HG03095 (cell line): Measurements from ENCODE around the gene EIF4G3.
A peak's percentile ranks its signal among the peaks of the same experiment; 100 is the strongest.

Source experiments
- ATAC-seq: cut with Tn5 transposase; IDR thresholded peaks from one replicate; pipeline ENCODE4 v1.9.1; 2021; ENCODE audit warnings: moderate library complexity; ENCODE audit not compliant: unreplicated experiment

The EIF4G3 gene

DNA sequence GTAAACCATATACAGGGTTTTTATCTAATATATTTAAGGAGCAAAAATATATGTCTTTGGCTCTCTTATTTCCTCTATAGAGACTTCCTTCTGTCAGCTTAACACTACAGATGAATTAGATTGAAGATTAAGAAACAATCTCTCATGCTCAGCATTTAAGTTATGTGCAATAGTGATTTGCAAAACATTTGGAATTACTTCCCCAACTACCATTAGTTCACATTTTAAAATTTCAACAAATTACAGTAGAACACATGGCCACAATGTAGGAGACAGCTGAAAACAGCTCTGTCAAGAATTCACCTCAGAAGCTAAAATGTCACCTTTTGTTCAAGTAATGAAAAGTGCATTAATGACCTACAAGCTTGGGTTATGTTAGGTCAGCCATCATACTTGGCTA, 177.9 kb downstream of the EIF4G3 start:
- no peak for ATAC-seq

DNA sequence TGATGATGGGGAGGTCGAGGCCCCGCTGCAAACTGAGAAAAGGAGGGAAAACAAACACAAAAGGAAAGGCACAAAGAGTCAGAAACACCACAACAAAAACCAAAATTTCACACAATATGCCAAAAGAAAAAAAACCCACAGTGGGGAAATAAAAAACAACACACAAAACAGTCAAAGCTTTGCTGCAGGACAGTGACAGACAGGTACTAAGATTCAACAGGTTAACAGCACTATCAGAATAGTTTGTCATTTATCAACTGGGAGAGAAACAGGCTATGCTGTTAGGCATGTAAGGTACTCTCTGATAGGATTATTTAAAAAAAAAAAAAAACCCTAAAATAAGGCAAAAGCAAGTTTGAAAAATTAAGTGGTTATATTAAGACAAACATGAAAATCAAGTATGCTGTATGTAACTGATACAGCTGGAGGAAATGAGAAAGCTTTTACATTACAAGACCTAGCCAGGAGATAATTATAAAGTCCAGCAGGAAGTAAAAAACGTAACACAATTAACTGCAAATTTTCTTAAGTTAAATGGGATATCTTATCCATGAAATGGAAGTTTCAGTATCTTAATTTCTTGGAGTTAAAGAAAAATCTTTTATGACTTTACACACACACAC, 179.0 kb downstream of the EIF4G3 start:
- ATAC-seq = no peak

- no peak for ATAC-seq
These were observed 180.1 kb downstream of the EIF4G3 start for GRCh38 chr1:20996554-20996953.

- ATAC-seq = no peak
These were observed 182.8 kb downstream of the EIF4G3 start for GRCh38 chr1:20993716-20994575.

- ATAC-seq = no peak
These were observed 184.2 kb downstream of the EIF4G3 start for GRCh38 chr1:20992322-20993056.

DNA sequence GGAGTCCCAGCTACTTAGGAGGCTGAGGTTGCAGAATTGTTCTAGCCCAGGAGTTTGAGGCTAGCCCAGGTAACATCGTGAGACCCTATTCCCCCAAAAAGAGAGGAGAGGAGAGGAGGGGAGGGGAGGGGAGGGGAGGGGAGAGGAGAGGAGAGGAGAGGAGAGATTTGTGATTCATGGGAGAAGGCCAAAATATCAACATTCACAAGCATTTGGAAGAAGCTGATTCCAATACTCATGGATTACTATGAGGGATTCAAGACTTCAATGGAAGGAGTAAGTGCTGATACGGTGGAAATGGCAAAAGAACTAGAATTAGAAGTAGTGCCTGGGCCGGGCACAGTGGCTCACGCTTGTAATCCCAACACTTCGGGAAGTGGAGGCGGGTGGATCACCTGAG, 187.8 kb downstream of the EIF4G3 start:
- ATAC-seq = no peak

DNA sequence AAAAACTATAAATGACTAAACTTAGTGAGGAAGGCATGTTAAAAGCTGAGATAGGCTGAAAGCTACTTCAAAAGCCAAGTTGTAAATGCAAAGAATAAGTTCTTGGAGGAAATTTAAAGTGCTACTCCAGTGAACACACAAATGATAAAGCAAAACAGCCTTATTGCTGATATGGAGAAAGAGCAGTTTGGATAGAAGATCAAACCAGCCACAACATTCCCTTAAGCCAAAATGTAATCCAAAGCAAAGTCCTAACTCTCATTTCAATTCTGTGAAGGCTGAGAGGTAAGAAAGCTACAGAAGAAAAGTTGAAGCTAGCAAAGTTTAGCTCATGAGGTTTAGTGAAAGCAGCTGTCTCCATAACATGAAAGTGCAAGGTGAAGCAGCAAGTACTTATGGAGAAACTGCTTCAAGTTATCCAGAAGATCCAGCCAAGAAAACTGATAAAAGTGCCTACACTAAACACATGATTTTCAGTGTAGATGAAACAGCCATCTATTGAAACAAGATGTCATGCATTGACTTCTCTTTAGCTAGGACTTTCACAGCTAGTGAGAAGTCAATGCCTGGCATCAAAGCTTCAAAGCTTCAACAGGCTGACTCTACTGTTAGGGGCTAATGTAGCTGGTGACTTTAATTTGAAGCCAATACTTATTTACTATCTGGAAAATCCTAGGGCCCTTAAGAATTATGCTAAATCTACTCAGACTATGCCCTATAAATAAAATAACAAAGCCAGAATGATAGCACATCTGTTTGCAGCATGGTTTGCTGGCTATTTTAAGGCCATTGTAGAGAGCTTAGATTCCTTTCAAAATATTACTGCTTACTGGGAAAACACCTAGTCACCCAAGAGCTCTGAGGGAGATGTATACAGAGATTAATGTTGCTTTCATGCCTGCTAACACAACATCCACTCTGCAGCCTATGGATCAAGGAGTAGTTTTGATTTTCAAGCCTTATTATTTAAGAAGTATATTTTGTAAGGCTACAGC, 188.6 kb downstream of the EIF4G3 start:
- no peak for ATAC-seq

- ATAC-seq = no peak
These were observed 193.3 kb downstream of the EIF4G3 start for GRCh38 chr1:20983297-20983889.

DNA sequence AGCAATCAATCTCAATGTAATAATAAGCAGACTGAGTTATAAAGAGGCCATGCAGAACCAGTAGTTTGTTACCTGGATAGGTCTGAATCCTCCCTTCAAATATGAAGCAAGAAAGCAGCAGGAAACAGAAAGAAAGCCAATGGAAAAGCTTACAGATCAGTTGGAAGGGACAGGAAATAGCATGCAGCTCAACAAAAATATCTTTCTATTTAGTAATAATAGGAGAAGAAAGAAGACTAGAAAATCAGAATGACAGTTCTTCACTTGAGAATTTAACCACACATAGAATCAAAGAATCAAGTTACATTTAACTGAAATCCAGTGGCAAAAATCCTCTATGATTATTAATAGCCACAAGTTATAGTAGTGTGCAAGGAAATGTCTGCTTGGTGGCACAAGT, 194.4 kb downstream of the EIF4G3 start:
- ATAC-seq = no peak

DNA sequence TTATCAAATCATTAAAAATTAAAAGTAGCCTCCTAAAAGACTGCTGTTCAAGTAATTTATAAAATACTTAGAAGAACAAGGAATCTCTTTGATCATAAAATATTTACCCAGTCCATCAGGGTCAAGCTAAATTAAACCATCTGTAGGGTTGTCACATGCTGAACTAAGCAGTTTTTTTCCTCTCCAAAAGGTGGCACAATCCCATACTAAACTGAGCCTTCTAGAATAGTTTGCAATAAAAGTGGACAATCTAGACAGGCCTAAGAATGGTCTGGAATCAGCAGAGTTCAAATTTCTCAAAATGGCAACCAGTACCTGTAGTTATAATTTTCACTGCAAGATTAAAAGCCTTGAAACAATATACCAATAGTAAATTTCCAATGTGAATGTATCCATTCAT, 194.8 kb downstream of the EIF4G3 start:
- ATAC-seq = no peak

DNA sequence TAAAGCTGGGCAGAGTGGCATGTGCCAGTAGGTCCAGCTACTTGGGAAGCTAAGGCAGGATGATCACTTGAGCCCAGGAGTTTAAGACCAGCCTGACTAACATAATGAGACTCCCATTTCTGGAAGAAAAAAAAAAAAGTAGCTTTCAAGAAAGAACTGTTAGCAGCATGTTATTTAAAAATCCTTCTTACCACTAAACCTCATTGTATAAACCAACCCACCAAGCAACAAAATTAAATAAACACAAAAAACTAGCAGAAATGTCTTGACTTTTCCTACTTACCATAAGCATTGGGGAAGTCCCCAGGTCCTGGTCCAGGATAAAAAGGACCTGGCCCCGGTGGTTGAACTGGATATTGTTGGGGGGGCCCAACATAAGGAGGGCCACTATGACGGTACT, 196.6 kb downstream of the EIF4G3 start:
- no peak for ATAC-seq

DNA sequence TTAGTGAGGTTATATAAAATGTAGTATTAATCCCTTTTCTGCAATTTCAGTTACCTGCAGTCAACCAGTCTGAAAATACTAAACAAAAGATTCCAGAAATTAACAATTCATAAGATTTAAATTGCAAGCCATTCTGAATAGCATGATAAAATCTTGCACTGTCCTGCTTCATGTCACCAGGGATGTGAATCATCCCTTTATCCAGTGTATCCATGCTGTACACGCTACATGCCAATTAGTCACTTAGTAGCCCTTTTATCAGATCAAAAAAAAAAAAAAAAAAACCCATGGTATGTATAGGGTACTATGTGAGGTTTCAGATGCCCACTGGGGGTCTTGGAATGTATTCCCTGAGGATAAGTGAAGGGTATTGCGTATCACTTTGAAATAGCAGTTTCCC, 198.3 kb downstream of the EIF4G3 start:
- no peak for ATAC-seq

DNA sequence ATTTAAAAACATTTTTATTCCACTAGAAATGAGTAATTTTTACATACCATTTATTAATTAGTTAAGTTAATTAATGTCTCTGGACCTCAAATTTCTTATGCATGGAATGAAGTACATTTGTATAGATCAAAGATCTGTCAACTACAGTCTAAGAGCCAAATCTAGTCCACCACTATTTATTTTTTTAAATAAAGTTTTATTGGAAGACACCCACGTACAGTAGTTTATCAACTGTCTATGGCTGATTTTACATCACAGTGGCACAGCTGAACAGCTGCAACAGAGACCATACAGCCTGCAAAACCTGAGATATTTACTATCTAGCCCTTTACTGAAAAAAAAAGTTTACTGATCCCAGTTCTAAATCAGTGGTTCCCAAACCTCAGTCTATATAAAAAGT, 201.0 kb downstream of the EIF4G3 start:
- ATAC-seq = no peak

DNA sequence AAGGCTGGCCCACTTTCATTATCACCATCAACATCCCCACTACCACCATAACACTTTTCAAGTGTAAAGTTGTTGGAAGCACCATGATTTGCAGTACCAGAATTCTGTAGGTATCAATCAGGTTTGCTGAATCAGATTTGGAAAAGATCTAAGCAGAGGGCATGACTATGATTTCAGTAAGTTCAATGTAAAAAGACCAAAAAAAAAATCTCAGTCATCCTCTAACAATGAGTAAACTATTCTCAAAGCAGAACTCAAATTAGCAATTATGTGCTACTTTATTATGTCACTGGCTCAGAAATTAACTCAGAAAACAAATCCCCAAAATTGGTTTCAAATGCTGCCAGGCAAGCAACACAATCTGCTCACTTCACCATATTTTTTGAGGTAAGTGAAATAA, 201.7 kb downstream of the EIF4G3 start:
- ATAC-seq = no peak

DNA sequence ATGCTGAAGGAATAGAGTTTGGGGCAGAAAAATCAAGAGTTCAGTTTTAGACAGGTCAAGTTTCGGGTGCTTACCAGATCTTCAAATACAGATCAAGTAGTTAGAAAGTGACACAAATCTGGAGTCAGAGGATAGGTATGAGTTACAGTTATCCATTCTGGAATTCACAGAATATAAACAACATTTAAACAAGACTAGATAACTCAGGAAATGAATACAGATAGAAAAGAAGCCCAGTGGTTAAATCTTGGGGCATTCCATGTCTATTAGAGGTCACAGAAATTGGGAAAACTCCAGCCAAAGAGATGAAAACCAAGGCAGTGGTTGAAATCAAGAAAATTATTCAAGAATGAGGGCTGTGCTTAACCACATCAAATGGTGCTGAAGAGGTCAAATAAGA, 202.6 kb downstream of the EIF4G3 start:
- no peak for ATAC-seq

DNA sequence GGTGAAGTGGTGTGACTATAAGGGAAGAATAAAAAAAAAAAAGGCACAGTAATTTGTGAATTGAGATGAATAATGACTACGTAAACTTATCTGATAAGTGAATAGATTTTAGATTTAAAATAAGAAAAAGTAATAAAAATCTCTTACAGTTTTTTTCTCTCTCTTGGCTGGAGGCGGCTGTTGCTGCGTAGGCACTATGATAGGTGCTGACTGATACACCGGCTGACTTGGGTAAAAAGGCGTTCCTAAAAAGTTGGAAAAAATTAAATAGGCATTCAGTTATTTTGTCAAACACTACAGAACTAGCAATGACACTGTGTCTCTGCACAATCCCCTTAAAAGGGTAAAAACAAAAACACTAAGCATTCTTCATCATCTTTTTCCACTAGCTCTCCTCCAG, 203.8 kb downstream of the EIF4G3 start:
- no peak for ATAC-seq

DNA sequence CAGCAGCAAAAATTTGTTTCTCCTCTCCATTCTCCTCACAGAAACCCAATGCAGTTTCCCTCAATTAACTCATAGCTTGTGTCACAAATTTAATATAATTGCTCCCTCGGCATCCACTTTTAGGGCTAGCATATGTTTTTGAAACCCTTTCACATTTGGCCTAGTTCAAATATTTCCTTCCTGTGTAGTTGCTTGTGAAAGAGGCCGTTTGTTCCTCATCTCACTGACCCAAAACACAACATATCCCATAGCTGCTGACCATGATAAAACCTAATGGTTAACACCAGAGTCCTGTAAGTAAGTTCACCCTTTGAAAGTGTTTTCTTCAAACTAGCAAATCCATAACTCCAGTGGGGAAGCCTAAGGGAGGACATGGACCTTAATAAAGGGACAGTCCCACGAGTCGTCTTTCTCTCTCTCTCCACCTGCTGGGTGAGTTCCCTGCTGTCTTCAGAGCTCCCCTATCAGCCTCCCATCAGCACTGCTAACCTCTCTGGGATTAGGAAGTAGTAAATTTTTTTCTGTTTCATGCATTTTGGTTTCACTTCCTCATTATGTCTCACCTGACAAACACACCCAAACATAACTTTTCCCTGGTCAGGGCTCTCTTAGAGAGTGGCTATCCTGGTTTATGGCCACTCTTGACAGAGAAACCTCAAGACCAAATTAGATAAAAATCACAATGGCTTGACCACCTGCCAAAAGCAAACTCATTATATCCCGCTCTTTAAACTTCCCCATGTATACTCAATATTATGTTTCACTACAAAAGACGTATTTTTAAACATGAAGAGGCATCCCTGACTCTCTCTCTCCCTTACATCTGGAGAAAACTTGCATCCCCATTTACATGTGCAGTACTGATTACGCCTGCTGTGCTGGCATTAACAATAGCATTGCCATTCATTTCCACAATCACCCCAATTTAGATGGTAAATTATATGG, 211.9 kb downstream of the EIF4G3 start:
- ATAC-seq = peak; percentile 70

DNA sequence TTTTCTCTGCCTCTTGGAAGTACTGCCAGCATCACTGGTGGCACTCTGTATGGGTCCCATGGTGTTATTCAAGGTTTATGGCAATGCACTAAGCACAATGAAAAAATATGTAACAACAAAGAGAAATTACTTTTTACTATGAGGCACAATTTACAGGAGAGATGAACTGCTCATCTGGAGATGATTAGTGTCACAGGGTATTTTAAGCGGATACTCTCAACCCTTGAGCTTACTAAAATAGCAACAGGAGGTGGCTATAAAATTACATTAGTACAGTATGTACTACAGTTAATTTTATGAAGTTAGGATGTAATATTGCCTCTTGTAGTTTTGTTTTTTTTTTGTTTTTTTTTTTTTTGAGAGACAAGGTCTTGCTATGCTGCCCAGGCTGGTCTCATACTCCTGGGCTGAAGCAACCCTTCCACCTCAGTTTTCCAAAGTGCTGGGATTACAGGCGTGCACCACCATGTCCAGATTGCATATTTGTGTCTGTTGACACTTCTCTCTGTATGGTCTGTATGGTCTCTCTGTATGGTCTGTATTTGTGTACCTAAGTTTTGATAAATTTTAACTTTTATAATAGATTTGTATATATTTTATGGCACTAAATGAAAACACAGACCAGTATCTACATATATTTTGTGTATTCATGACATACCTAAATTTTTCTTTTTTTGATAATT, 214.0 kb downstream of the EIF4G3 start:
- no peak for ATAC-seq

- ATAC-seq = no peak
These were observed 218.3 kb downstream of the EIF4G3 start for GRCh38 chr1:20958430-20958829.
